T47D (cell line): ENCODE data around the gene CD109.
A peak's percentile ranks its signal among the peaks of the same experiment; 100 is the strongest.
"Not testable (repeated sequence)": the region's sequence is repeated elsewhere in the genome, so short reads cannot be mapped to it uniquely, and the experiment has no call there.

Experiments
- DNase-seq, 2 experiments: peaks; one replicate each; pipeline versions ENCODE4 v3.0.0 to v3.0.0-alpha.2; 2011 to 2012; ENCODE audit warnings: low read depth in 1 of 2, low spot score in 1 of 2
- JUND ChIP-seq: IDR thresholded peaks from 2 replicates; pipeline ENCODE4 v1.6.1; 2012; ENCODE audit warnings: low read depth
- in situ Hi-C: cut with HindIII; loops from 2 replicates; pipeline ENCODE4 v1.10.0; 2016; ENCODE audit warnings: low sequenced_read_pairs, low pct_unique_long_range_greater_than_20kb

The CD109 gene

GRCh38 chr6:73826571-73826970 lies 130.6 kb downstream of the CD109 start:
- TF ChIP-seq JUND, result no peak
- in situ Hi-C loops, result no loop called here
- DNase-seq, result no peak

- TF ChIP-seq JUND, result no peak
- in situ Hi-C loops, result no loop called here
- no peak for DNase-seq
Measured at GRCh38 chr6:73830119-73830518, 134.1 kb downstream of the CD109 start.

- no peak for TF ChIP-seq JUND
- in situ Hi-C loops, result no loop called here
- DNase-seq, result no peak
Measured at GRCh38 chr6:73832313-73832712, 136.3 kb downstream of the CD109 start.

- in situ Hi-C loops, DNase-seq: not testable (repeated sequence)
Measured at GRCh38 chr6:73844696-73845095, 148.7 kb downstream of the CD109 start.

- DNase-seq, in situ Hi-C loops: not testable (repeated sequence)
Measured at GRCh38 chr6:73851048-73851447, 155.0 kb downstream of the CD109 start.

GRCh38 chr6:73854998-73855718 lies 159.2 kb downstream of the CD109 start:
- DNase-seq, result peak; percentile 11 to 71
- no peak for TF ChIP-seq JUND
- in situ Hi-C loops, result no loop called here

GRCh38 chr6:73857341-73857890 lies 161.4 kb downstream of the CD109 start:
- no peak for DNase-seq
- no peak for TF ChIP-seq JUND
- in situ Hi-C loops, result no loop called here

GRCh38 chr6:73858376-73858775 lies 162.4 kb downstream of the CD109 start:
- in situ Hi-C loops, result no loop called here
- DNase-seq, result no peak
- no peak for TF ChIP-seq JUND

GRCh38 chr6:73860303-73860702 lies 164.3 kb downstream of the CD109 start:
- in situ Hi-C loops, result no loop called here
- TF ChIP-seq JUND, result no peak
- no peak for DNase-seq

GRCh38 chr6:73866305-73866704 lies 170.3 kb downstream of the CD109 start:
- in situ Hi-C loops, result no loop called here
- no peak for TF ChIP-seq JUND
- DNase-seq, result no peak

GRCh38 chr6:73867411-73867810 lies 171.4 kb downstream of the CD109 start:
- no peak for TF ChIP-seq JUND
- no peak for DNase-seq
- in situ Hi-C loops, result no loop called here

- peak in 1 of 2 experiments; percentile 77 for DNase-seq
- in situ Hi-C loops, result no loop called here
- TF ChIP-seq JUND, result no peak
Measured at GRCh38 chr6:73870907-73871306, 174.9 kb downstream of the CD109 start.

GRCh38 chr6:73873081-73873480 lies 177.1 kb downstream of the CD109 start:
- no peak for TF ChIP-seq JUND
- DNase-seq, result no peak
- in situ Hi-C loops, result no loop called here
